KG1 (cell line): ENCODE data around the gene RPTN.
A peak's percentile ranks its signal among the peaks of the same experiment; 100 is the strongest.
"Not testable (repeated sequence)": the region's sequence is repeated elsewhere in the genome, so short reads cannot be mapped to it uniquely, and the experiment has no call there.

Experiments
- DNase-seq: peaks from one replicate; lab custom pipeline; 2025; lab: John Stamatoyannopoulos, UW

The RPTN gene

DNA sequence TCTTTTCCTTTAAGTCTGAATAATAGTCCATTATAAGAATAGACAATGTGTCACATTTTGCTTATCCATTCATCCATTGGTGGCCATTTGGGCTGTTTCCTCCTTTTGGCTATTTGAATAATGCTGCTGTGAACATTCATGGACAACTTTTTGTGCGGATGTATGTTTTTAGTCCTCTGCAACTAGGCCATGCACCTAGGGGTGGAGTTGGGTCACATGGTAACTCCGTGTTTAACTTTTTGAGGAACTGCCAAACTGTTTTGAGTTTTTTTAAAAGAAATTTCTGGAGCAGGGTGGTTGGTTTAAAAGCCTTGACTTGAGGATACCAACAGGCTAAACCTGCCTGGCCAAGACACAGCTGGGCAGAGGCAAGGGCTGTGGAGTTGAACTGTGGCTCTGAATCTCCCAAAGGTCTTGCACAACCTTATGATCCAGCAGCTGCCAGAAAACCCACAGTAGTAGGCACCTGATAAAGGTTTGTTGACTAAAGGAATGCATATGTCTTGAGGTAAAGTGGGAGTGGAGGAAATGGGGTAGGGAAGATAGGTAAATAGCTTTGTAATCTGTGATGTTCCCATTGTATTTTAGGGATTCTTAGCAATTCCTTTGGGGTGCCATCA, 5.6 kb upstream of the RPTN start:
- no peak for DNase-seq

DNA sequence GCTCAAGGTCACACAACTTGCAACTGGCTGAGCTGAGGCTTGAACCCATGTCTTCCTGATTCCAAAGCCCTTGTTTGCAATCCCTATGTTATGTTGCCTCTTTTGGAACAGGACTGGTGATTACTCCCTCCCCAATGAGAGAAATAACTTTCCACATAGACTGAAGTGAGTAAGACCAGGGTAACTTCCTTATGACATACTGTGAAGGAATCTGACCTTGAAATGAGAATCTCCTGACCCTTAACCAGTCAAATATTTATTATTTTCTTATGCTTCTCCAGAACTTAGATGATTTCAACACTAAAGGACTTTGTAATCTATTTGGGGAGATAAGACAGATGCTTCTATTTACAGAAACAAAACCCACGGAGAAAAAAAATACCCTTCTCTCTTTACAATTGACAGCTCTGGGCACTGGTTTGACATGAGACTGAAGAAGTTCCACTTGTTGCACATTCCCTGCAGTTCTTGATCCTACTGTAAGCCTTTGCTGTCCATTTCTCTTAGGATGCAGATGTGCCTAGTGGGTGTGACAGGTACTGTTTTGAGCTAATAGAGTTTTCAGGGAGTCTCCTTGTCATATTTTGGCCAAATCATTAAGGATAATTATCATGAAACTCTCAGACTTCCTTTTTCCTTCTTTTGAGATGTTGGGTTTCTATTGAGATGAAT, 3.9 kb upstream of the RPTN start:
- DNase-seq = no peak

DNA sequence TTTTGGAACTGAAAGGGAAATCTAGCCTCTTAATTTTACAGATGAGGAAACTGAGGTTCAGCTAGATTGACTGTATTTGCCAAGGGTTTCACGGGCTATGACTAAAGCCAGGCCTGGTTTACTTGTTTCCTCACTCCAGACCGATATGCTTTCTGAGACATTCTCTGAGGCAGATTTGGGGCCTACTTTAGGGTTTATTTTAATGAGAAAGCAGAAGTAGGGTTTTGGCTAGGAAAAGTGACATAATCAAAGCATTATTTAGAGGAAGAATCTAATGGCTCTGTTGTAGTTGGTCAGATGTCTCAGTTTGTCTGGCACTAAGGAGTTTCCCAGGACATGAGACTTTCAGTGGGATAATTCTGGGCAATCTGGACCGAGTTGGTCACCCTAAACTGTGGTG, 1.5 kb upstream of the RPTN start:
- peak; percentile 13 for DNase-seq

- no peak for DNase-seq
These were observed 5.0 kb downstream of the RPTN start for GRCh38 chr1:152153996-152154395.

GRCh38 chr1:152151646-152152045, 7.4 kb downstream of the RPTN start:
- no peak for DNase-seq

DNA sequence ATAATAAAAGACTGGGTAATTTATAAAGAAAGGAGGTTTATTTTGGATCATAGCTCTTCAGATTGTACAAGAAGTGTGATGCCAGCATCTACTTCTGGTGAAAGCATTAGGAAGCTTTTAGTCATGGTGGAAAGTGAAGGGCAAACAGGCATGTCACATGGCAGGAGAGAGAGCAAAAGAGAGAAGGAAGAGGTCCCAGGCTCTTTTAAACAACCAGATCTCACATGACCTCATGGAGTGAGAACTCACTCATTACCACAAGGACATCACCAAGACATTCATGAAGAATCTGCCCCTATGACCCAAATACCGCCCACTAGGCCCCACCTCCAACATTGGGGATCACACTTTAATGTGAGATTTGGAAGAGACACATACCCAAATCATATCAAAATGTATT, 10.0 kb downstream of the RPTN start:
- no peak for DNase-seq

DNA sequence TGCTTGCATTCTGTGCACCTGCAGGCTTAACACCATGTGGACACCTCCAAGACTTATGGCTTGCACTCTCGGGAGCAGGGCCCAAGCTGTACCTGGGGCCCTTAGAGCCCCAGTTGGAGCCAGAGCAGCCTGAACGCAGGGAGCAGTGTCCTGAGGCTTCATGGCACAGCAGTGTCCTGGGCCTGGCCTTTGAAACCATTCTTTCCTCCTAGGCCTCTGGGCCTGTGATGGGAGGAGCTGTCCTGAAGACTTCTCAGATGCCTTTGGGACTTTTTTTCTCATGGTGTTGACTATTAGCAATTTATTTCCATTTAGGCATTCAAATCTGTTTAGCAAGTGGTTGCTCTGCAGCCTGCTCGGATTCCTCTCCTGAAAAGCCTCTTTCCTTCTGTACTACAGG, 11.0 kb downstream of the RPTN start:
- DNase-seq = no peak

GRCh38 chr1:152145769-152146168, 13.3 kb downstream of the RPTN start:
- no peak for DNase-seq

DNA sequence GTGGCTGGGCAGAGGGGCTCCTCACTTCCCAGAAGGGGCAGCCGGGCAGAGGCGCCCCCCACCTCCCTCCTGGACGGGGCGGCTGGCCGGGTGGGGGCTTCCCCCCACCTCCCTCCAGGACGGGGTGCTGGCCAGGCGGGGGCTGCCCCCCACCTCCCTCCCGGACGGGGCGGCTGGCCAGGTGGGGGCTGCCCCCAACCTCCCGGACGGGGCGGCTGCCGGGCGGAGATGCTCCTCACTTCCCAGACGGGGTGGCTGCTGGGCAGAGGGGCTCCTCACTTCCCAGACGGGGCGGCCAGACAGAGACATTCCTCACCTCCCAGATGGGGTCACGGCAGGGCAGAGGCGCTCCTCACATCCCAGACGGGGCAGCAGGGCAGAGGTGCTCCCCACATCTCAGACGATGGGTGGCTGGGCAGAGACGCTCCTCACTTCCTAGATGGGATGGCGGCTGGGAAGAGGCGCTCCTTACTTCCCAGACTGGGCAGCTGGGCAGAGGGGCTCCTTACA, 14.3 kb downstream of the RPTN start:
- DNase-seq = not testable (repeated sequence)

GRCh38 chr1:152143150-152143887, 15.7 kb downstream of the RPTN start:
- no peak for DNase-seq

DNA sequence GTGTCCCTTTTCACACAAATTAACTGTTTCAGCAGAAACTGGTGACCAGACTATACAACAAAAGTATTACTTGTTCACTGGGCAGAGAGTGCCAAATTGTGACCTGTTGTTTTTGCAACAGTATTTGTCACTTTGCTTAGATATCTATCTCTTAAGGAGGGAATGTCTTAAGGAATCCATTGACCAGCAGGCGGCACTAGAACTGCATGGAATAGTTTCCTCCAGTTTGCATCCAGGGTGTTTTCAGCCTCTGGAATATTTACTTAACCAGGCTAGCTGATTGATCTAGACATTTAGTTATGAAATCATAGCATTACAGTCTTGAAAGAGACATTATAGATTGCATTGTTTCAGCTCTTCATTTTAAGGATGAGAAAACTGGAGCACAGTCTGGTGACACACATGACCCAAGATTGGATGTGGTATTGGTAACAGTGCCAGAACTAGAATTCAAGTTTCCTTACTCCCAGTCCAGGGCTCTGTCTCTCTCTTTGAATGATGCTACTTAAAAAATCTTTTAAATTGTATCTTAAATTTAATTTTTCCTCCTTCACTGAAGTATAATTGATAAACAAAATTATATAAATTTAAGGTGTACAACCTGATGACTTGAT, 16.9 kb downstream of the RPTN start:
- no peak for DNase-seq

DNA sequence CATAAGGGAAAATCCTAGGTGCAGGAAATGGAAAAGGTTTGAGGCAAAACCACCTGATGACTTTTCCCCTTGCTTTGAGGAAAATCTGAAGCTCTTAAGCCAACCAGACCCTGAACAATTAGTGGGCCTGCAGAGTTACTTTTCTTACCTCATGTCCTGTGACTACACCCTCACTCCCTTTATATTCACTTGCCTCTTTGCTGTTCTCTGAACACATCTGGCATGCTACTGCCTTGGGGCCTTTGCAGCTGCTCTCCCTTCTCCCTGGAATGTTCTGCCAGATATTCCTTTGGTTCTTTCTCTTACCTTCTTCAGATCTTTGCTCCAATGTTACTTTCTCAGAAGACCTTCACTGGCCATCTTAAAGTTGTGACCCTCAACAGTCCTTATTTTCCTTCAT, 21.8 kb downstream of the RPTN start:
- DNase-seq = no peak

DNA sequence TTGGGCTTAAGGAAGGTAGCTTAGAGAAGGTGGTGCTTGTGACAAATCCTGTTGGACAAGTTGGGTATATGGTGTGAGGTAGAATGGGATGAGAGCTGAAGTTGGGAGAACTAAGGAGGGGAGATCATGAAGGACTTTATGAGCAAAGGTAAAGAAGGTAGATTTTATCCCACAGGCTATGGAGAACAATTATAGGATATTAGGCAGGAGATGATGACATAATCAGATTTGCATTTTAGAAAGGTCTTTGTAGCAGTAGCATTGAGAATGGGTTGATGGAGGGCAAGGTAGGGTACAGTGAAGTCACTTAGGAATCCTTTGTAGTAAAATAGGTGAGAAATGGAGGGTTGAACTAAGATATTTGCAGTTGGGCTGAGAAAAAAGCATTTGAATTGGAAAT, 28.8 kb downstream of the RPTN start:
- DNase-seq = no peak

DNA sequence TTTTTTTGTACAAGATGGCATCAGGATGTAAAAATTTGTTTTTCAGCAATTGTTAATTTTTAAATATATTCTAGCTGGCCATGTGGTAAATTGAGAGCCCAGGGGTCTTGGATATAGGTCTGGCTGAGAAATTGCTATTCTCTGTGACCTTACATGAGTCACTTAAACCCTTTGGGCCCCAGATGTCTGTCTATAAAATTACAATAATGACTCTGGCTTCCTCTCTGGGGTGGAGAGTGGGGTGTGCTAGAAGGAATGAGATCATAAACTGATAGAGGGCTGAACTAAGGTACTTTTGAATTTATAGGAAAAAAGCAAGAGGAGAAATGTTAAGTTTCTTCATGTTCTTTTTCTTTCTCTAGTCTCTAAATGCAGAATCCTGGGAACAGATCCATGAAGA, 31.4 kb downstream of the RPTN start:
- no peak for DNase-seq

DNA sequence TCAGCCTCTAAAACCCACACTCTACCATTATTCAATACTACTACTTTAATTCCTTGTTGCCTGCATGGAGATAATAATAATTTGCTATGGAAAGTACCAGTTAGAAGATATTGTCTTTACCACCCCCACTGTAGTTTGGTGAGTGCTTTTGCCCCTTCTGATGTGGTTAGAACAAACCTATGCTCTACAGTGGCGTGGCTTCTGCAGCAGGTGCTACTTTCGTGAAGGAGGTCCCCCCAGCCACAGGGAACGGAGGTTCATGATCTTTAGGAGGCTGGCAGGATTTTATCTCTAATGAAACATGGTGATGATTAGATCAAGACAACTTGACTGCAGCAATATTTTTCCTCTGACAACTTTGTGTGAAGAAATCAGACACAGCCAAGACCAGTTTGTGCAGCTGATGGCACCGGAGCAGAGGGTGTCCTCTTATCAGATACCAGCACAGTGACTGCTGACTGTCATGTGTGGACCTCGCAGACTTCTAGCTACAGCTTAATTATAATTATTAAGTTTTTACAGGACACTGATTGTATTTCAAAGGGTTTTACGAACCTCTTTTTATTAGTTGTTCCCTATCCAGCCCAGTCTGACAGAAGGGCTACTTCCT, 33.1 kb downstream of the RPTN start:
- no peak for DNase-seq

DNA sequence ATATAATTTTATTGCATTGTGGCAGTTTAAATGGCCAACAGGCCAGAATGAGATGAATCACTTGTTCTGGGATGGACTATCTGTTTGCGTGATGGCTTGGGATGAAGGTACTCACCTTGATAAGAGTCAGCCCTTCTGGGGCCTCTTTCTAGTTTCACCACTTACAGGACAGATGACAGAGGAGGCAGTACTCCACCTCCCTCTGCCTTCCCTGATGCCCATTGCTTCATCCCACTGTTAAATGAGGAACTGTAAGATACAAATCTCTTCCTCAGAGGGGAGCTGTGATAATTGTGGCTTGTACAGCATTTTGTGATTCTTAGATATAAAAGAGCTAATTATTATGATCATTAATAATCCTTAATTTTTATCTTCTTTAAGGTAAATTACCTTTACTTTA, 40.1 kb downstream of the RPTN start:
- no peak for DNase-seq

DNA sequence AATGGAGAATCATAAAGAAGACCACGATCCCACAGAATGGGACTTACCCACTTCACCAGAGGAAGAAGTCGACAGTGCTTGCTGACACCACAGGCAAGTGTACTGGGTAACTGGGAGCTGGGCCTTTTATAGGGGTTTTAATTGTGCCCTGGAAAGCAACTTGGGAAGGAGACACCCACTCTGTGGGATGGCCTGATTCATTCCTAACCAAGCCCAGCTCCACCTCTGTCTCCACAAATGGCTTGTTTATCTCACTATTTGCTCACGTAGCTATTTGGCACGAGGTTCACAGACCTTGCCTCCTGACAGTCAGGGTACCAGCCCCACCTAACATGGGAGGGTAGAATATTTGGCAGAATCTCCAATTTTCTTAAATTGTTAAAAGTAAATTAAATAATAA, 43.7 kb downstream of the RPTN start, which contains the start of gene TCHH:
TCHH (minus strand) TSS at position 101 of the 400 bp plus-strand sequence. CDS start 1,364 bp downstream, outside the sequence.
- DNase-seq = no peak

GRCh38 chr1:152112885-152113432, 46.1 kb downstream of the RPTN start:
- no peak for DNase-seq

DNA sequence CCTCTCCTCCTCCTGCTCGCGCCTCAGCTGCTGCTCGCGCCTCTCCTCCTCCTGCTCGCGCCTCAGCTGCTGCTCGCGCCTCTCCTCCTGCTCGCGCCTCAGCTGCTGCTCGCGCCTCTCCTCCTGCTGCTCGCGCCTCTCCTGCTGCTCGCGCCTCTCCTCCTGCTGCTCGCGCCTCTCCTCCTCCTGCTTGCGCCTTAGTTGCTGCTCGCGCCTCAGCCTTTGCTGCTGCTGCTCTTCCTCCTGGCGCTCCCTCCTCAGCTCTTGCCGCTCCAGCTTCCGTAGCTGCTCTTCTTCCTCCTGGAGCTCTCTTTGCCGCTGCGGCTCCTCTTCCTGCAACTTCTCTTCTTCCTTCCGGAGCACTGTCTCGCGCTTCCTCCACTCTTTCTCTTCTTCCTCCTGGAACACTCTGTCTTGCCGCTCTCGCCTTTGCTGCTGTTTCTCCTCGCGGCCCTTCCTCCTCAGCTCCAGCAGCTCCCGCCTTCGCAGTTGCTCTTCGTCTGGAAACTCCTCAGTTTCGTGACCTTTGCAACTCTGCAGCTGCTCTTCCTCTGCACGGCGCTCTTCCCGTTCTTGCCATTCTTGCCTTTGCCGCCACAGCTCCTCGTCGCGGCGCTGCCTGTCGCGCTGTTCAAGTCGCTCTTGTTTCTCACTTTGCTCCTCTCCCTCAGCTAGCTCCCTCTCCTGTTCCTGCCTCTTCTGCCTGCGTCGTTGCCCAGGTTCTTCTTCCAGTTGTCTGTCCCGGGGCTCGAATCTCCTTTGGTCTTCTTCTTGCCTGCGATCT, 46.7 kb downstream of the RPTN start:
- no peak for DNase-seq

DNA sequence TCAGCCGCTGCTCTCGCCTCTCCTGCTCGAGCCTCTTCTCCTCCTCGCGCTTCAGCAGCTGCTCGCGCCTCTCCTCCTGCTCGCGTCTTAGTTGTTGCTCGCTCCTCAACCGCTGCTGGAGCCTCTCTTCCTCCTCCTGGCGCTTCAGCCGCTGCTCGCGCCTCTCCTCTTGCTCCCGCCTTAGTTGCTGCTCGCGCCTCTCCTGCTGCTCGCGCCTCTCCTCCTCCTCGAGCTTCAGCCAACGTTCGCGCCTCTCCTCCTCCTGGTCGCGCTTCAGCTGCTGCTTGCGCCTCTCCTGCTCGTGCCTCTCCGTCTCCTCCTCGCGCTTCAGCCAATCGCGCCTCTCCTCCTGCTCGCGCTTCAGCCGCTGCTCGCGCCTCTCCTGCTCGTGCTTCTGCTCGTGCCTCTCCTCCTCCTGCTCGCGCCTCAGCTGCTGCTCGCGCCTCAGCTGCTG, 47.5 kb downstream of the RPTN start:
- DNase-seq = peak; percentile 39
